Trophoblast cell (in vitro differentiated cells and primary cell): Measurements from ENCODE around the gene SZRD1. TPM values are rescaled to one million over a fixed set of nuclear protein-coding genes. Genes with fewer than 3 reads are reported as not detected.
A peak's percentile ranks its signal among the peaks of the same experiment; 100 is the strongest.

Source experiments
- DNase-seq, 2 donors: peaks; one replicate each; pipeline ENCODE4 v3.0.0-alpha.2; 2016
- H2AFZ ChIP-seq: 2 replicates; pipeline ENCODE4 v1.6.1; 2013; ENCODE audit warnings: low read length, moderate library complexity, mild to moderate bottlenecking; ENCODE audit not compliant: insufficient read depth, poor library complexity
- H2AK5ac ChIP-seq: 2 replicates; pipeline ENCODE4 v1.6.1; 2013; ENCODE audit warnings: mild to moderate bottlenecking, low read length
- H2BK120ac ChIP-seq: 2 replicates; pipeline ENCODE4 v1.6.1; 2013; ENCODE audit warnings: low read length, mild to moderate bottlenecking, moderate library complexity; ENCODE audit not compliant: insufficient read depth, poor library complexity
- H2BK12ac ChIP-seq: 2 replicates; pipeline ENCODE4 v1.6.1; 2013; ENCODE audit warnings: mild to moderate bottlenecking, low read length, moderate library complexity
- H2BK5ac ChIP-seq: 2 replicates; pipeline ENCODE4 v1.6.1; 2013; ENCODE audit warnings: low read length, low read depth, moderate library complexity, mild to moderate bottlenecking; ENCODE audit not compliant: poor library complexity
- H3K14ac ChIP-seq: 2 replicates; pipeline ENCODE4 v1.6.1; 2013; ENCODE audit warnings: mild to moderate bottlenecking, low read length
- H3K18ac ChIP-seq: 2 replicates; pipeline ENCODE4 v1.6.1; 2013; ENCODE audit warnings: mild to moderate bottlenecking, low read length
- H3K23ac ChIP-seq: 2 replicates; pipeline ENCODE4 v1.6.1; 2013; ENCODE audit warnings: low read length
- H3K27ac ChIP-seq: 2 replicates; pipeline ENCODE4 v1.5.1; 2013; ENCODE audit warnings: low read depth, mild to moderate bottlenecking, inconsistent platforms, low read length, moderate library complexity
- H3K27me3 ChIP-seq: 2 replicates; pipeline ENCODE4 v1.6.1; 2013; ENCODE audit warnings: inconsistent platforms, mild to moderate bottlenecking, low read length, moderate library complexity; ENCODE audit not compliant: insufficient read depth
- H3K36me3 ChIP-seq, 2 experiments: 1 replicate in 1 of 2; 2 replicates in 1 of 2; pipeline ENCODE4 v1.6.1; 2013; ENCODE audit warnings: low read length in 2 of 2, mild to moderate bottlenecking in 2 of 2, moderate library complexity in 1 of 2; ENCODE audit not compliant: insufficient read depth in 2 of 2, control insufficient read depth in 1 of 2
- H3K4ac ChIP-seq: 2 replicates; pipeline ENCODE4 v1.6.1; 2013; ENCODE audit warnings: low read depth, mild to moderate bottlenecking, low read length, moderate library complexity
- H3K4me1 ChIP-seq, 2 experiments: 1 replicate in 1 of 2; 2 replicates in 1 of 2; pipeline ENCODE4 v1.6.1; 2013; ENCODE audit warnings: low read length in 2 of 2, mild to moderate bottlenecking in 2 of 2, moderate library complexity in 1 of 2; ENCODE audit not compliant: insufficient read depth in 2 of 2, control insufficient read depth in 1 of 2
- H3K4me2 ChIP-seq: 2 replicates; pipeline ENCODE4 v1.6.1; 2013; ENCODE audit warnings: inconsistent platforms, mild to moderate bottlenecking, low read length, moderate library complexity
- H3K4me3 ChIP-seq: 2 replicates; pipeline ENCODE4 v1.5.1; 2013; ENCODE audit warnings: mild to moderate bottlenecking, low read depth, low read length, inconsistent platforms
- H3K79me1 ChIP-seq: one replicate; pipeline ENCODE4 v1.6.1; 2013; ENCODE audit warnings: low read length
- H3K79me2 ChIP-seq: 2 replicates; pipeline ENCODE4 v1.6.1; 2013; ENCODE audit warnings: low read length, mild to moderate bottlenecking; ENCODE audit not compliant: control insufficient read depth, insufficient read depth, poor library complexity
- H3K9ac ChIP-seq: 2 replicates; pipeline ENCODE4 v1.6.1; 2013; ENCODE audit warnings: mild to moderate bottlenecking, low read length
- H3K9me3 ChIP-seq: 2 replicates; pipeline ENCODE4 v1.6.1; 2013; ENCODE audit warnings: low read depth, mild to moderate bottlenecking, control low read depth, inconsistent platforms, low read length; ENCODE audit not compliant: insufficient read depth
- H4K12ac ChIP-seq: 2 replicates; pipeline ENCODE4 v1.6.1; 2013; ENCODE audit warnings: low read depth, mild to moderate bottlenecking, low read length, moderate library complexity
- H4K8ac ChIP-seq: 2 replicates; pipeline ENCODE4 v1.6.1; 2013; ENCODE audit warnings: low read depth, mild to moderate bottlenecking, low read length, moderate library complexity
- H4K91ac ChIP-seq: one replicate; pipeline ENCODE4 v1.6.1; 2013; ENCODE audit warnings: low read depth, mild to moderate bottlenecking, low read length, moderate library complexity
- WGBS: extraction: QIAGEN DNeasy Blood & Tissue Kit; methylation state at CpG from one replicate; pipeline ENCODE4 v1.1.7; 2013; ENCODE audit warnings: missing lambda C conversion rate; ENCODE audit not compliant: insufficient read length, insufficient coverage; ENCODE audit errors: extremely low coverage; 5-methylcytosine and 5-hydroxymethylcytosine counted together
- polyA plus RNA-seq: library from polyadenylated mRNA; stranded (reverse); fragments of 200-250 nt; gene quantifications from 2 replicates; pipeline ENCODE4 v1.2.3, GENCODE V29; 2013

Gene SZRD1
- polyA plus RNA-seq, result 80.6 and 85.6 TPM in 2 replicates

- Histone ChIP-seq H3K4me1 (peaks cover 2 to 4% of the 10 kb centered on the region in 2 experiments), H4K91ac (peak within 1 kb of the TSS; percentile 92), H4K12ac (peak within 1 kb of the TSS; percentile 98), H3K4me2 (peak within 1 kb of the TSS; percentile 87), H3K27ac (peak within 1 kb of the TSS; percentile 95), H2AK5ac (no peak within 1 kb of the TSS), H3K79me1 (peaks cover 9% of the 10 kb centered on the region), H3K9ac (peak within 1 kb of the TSS; percentile 91), H3K36me3 (no peaks in the 10 kb centered on the region), H2BK5ac (peak within 1 kb of the TSS; percentile 98), H3K79me2 (peaks cover 16% of the 10 kb centered on the region), H3K23ac (no peak within 1 kb of the TSS), H3K14ac (peak within 1 kb of the TSS; percentile 94), H2AFZ (peak within 1 kb of the TSS; percentile 95), H4K8ac (peak within 1 kb of the TSS; percentile 96), H3K9me3 (no peaks in the 10 kb centered on the region), H3K18ac (peak within 1 kb of the TSS; percentile 98), H3K4ac (peak within 1 kb of the TSS; percentile 44), H3K27me3 (no peaks in the 10 kb centered on the region), H2BK12ac (no peak within 1 kb of the TSS), H3K4me3 (peak within 1 kb of the TSS; percentile 90), H2BK120ac (peak within 1 kb of the TSS; percentile 85)
- peak; percentile 98 to 99 for DNase-seq
- WGBS, result no CpG with 5 or more reads among the region's 24 CpGs
Observed at GRCh38 chr1:16366722-16367257, at the start of gene SZRD1. TSS of gene SZRD1 (plus strand) at chr1:16367242. CDS start at chr1:16367258, 16 bp downstream.

- H4K8ac ChIP-seq, result no peak overlapping the region
- H3K27ac ChIP-seq, result no peak overlapping the region
- H2BK12ac ChIP-seq, result no peak overlapping the region
- no peak overlapping the region for H4K12ac ChIP-seq
- no peak overlapping the region for H3K23ac ChIP-seq
- H3K36me3 ChIP-seq, result peaks cover 3 to 4% of the 10 kb centered on the region in 2 experiments
- no peak overlapping the region for H3K9ac ChIP-seq
- H3K14ac ChIP-seq, result no peak overlapping the region
- no peak overlapping the region for H3K4me3 ChIP-seq
- H3K4me2 ChIP-seq, result no peak overlapping the region
- no peaks in the 10 kb centered on the region for H3K9me3 ChIP-seq
- H4K91ac ChIP-seq, result no peak overlapping the region
- peak overlapping the region; percentile 55 for H3K4ac ChIP-seq
- H3K79me1 ChIP-seq, result no peaks in the 10 kb centered on the region
- no peaks in the 10 kb centered on the region for H3K27me3 ChIP-seq
- peak in 1 of 2 donors; percentile 20 for DNase-seq
- H2BK120ac ChIP-seq, result no peak overlapping the region
- no peak overlapping the region for H2AFZ ChIP-seq
- WGBS, result no CpG with 5 or more reads among the region's 3 CpGs
- no peak overlapping the region for H2BK5ac ChIP-seq
- no peaks in the 10 kb centered on the region for H3K79me2 ChIP-seq
- no peak overlapping the region for H2AK5ac ChIP-seq
- peaks cover 0 to 2% of the 10 kb centered on the region in 2 experiments for H3K4me1 ChIP-seq
- no peak overlapping the region for H3K18ac ChIP-seq
Observed at GRCh38 chr1:16318555-16318954, 48.5 kb upstream of the SZRD1 start.

- Histone ChIP-seq H2AFZ (no peak overlapping the region), H3K79me1 (no peaks in the 10 kb centered on the region), H3K23ac (no peak overlapping the region), H3K4ac (no peak overlapping the region), H3K4me3 (no peak overlapping the region), H3K9ac (no peak overlapping the region), H3K79me2 (no peaks in the 10 kb centered on the region), H4K91ac (no peak overlapping the region), H4K8ac (no peak overlapping the region), H3K27me3 (no peaks in the 10 kb centered on the region), H3K14ac (no peak overlapping the region), H2BK5ac (no peak overlapping the region), H3K18ac (no peak overlapping the region), H3K4me2 (no peak overlapping the region), H2AK5ac (no peak overlapping the region), H2BK12ac (no peak overlapping the region), H3K36me3 (peaks cover 0 to 2% of the 10 kb centered on the region in 2 experiments), H4K12ac (no peak overlapping the region), H3K4me1 (peaks cover 0 to 4% of the 10 kb centered on the region in 2 experiments), H3K27ac (no peak overlapping the region), H3K9me3 (no peaks in the 10 kb centered on the region), H2BK120ac (no peak overlapping the region)
- no CpG with 5 or more reads among the region's 4 CpGs for WGBS
- no peak for DNase-seq
Observed at GRCh38 chr1:16321176-16321867, 45.7 kb upstream of the SZRD1 start.

GRCh38 chr1:16324456-16324890 lies 42.6 kb upstream of the SZRD1 start:
- H3K23ac ChIP-seq, result no peak overlapping the region
- no peaks in the 10 kb centered on the region for H3K79me1 ChIP-seq
- WGBS, result no CpG with 5 or more reads among the region's 6 CpGs
- H2AFZ ChIP-seq, result no peak overlapping the region
- no peak overlapping the region for H4K91ac ChIP-seq
- H3K9ac ChIP-seq, result no peak overlapping the region
- H3K14ac ChIP-seq, result no peak overlapping the region
- no peaks in the 10 kb centered on the region for H3K79me2 ChIP-seq
- peaks cover 0 to 2% of the 10 kb centered on the region in 2 experiments for H3K4me1 ChIP-seq
- H3K27me3 ChIP-seq, result no peaks in the 10 kb centered on the region
- H3K4me3 ChIP-seq, result no peak overlapping the region
- H3K9me3 ChIP-seq, result no peaks in the 10 kb centered on the region
- no peak overlapping the region for H4K12ac ChIP-seq
- no peak overlapping the region for H2BK12ac ChIP-seq
- no peak overlapping the region for H2BK5ac ChIP-seq
- H3K27ac ChIP-seq, result no peak overlapping the region
- H2AK5ac ChIP-seq, result no peak overlapping the region
- H2BK120ac ChIP-seq, result no peak overlapping the region
- DNase-seq, result peak in 1 of 2 donors; percentile 53
- peaks cover 0 to 2% of the 10 kb centered on the region in 2 experiments for H3K36me3 ChIP-seq
- H4K8ac ChIP-seq, result no peak overlapping the region
- no peak overlapping the region for H3K18ac ChIP-seq
- H3K4ac ChIP-seq, result no peak overlapping the region
- H3K4me2 ChIP-seq, result no peak overlapping the region
